Measurements from ENCODE around the gene SLC24A4. TPM values are rescaled to one million over a fixed set of nuclear protein-coding genes. Genes with fewer than 3 reads are reported as not detected.
"Not testable (repeated sequence)": the region's sequence is repeated elsewhere in the genome, so short reads cannot be mapped to it uniquely, and the experiment has no call there.

Gene SLC24A4
- total RNA-seq, 1 experiment from 2014 or later, result 0.02 TPM

DNA sequence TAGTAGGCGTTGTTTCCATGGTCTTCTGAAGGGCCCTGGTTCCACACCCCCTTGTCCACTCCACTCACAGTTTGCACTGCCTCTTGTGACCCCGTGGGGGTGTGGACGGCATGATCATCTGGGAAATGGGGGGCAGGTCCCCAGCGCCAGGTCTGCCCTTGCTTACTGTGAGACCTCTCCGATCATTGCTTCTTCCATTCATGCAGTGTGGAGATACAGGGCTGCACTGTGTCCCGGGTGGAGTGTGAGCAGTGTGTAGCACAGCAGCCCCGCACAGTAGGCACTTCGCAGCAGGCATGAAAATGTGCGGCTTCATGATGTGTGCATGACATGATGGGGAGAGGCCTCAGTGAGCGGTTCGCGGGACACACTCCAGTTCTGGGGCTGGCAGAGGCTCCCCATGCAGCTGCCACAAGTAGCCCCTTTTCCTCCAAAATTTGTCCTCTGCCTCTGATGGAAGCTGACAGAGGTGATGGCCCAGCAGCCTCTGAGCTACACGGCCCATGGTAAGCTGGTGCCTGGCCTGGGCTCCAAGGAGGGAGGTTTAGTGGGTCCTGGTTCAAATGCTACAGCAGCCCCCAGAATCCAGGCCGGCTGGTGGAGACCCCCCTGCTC is 205.6 kb downstream of the SLC24A4 start:
- H3K27ac ChIP-seq, result no peak overlapping the region
- no peak overlapping the region for H3K4me3 ChIP-seq
- no peak for DNase-seq
- H3K36me3 ChIP-seq, result no peaks in the 10 kb centered on the region
- H3K27me3 ChIP-seq, result no peaks in the 10 kb centered on the region
- H3K9me3 ChIP-seq (replicated peaks), result no peaks in the 10 kb centered on the region
- no peaks in the 10 kb centered on the region for H3K4me1 ChIP-seq

DNA sequence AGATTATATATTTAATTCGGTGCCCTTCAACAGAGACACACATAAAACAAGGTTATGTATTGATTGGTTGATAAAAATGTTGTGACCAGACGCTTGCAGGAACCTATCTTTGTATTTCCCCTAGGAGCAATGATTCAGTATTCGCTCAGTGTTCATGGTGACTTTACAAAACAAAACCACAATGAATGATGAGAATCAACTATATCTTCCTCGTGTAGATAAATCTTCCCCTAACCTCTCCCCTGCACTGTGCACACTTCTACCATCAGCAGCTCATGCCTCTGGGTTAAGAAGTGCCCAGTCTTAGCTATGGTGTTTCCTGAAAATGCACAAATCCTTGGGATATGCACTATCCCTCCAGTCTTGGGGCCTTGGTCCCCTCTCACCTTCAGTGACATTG is 206.9 kb downstream of the SLC24A4 start:
- H3K9me3 ChIP-seq (replicated peaks), result no peaks in the 10 kb centered on the region
- H3K4me3 ChIP-seq, result no peak overlapping the region
- no peak overlapping the region for H3K27ac ChIP-seq
- H3K36me3 ChIP-seq, result no peaks in the 10 kb centered on the region
- H3K4me1 ChIP-seq, result no peaks in the 10 kb centered on the region
- no peaks in the 10 kb centered on the region for H3K27me3 ChIP-seq
- DNase-seq, result no peak

DNA sequence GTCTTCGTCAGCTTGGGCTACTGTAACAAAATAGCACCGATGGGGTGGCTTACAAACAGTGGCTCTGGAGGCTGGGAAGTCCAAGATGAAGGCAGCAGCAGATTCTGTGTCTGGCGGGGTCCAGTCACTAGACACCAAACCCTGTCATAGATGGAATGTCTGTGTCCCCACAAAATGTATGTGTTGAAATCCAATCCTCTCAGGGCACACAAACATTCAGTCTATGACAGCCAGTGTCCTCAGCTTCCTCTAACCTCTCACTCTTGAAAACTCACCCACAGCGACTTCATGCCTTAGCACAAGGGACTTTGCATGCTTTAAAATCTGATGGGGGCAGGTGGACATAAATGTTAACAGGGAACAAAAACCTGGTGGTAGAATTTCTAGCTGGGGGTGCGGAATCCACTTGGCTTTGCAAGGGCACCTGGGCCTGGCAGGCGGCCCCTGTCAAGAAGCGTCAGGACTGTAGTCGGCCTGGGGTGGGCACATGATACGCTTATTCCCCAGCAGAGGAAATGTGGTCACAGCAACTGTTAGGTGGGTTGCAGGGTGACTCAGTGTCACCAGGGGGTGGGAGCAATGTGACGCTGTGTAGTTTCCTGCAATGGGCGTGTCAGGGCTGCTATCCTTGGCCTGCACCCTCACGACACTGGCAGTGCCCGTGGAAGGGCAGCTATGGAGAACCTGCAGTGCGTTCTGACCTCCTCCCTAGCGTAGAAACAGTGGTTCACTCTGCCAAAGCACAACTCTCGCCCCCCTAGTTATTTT is 208.3 kb downstream of the SLC24A4 start:
- Histone ChIP-seq H3K27ac (no peak overlapping the region), H3K27me3 (no peaks in the 10 kb centered on the region), H3K36me3 (no peaks in the 10 kb centered on the region), H3K9me3 (replicated peaks) (no peaks in the 10 kb centered on the region), H3K4me3 (no peak overlapping the region), H3K4me1 (no peaks in the 10 kb centered on the region)
- peak in 1 of 2 experiments; percentile 7 for DNase-seq

DNA sequence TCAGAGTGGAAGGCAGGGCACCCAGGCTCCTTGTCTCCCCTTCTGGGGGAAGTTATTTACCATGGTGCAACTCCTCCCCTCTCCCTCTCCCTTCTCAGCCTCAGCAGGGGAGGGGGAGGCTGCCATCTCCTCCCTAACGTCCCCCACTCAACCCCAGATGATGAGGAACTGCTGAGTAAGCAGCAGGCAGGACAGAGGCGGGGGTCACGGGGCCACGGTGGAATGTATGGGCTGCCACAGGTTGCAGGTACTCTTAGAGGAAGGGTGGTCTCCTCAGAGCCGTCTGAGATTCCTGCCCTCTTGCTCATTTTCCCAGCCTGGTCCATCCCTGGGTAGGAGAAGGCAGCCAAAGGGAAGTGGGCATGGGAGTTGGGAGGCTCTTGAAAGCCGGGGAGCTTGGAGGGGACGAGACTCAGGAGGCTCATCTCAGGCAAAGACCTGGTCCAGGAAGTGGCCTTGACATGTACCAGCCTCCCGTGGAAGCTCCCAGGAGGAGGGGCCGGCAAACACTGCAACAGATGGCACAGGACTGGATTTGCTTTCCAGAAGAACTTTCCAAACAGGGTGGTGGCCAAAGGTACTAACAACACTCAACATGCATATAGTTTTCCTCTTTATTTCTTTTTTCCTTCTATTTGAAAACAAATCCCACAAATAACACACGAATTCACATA is 209.7 kb downstream of the SLC24A4 start:
- H3K27ac ChIP-seq, result no peak overlapping the region
- no peaks in the 10 kb centered on the region for H3K27me3 ChIP-seq
- no peak overlapping the region for H3K4me3 ChIP-seq
- H3K4me1 ChIP-seq, result no peaks in the 10 kb centered on the region
- no peaks in the 10 kb centered on the region for H3K36me3 ChIP-seq
- no peaks in the 10 kb centered on the region for H3K9me3 ChIP-seq (replicated peaks)
- no peak for DNase-seq

DNA sequence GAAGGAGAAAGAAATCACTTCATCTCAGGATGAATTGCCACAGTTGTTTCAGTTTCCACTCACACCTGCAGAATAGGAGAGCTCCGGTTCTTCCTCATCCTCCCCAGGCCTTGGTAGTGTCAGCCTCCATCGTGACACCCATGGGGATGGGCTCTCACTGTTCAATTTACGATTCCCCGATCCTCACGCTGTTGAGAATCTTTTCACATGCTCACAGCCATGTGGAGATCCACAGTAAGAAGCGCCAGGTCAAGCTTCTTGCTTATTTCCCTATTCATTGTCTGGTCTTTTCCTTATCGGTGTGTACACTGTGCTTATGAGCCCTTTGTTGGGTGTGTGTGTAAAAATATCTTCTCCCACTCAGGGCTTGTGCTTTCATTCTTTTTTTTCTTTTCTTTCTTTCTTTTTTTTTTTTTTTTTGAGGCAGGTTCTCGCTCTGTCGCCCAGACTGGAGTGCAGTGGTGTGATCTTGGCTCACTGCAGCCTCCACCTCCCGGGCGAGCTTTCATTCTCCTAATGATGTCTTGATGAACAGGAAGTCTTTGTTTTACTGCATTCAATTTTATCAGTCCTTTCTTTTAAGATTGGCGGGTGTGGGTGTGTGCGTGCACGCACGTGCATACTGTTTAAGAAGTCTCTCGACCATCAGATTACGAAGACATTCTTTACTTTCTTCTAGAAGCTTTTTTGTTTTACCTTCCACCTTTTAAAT is 212.1 kb downstream of the SLC24A4 start:
- Histone ChIP-seq H3K36me3 (no peaks in the 10 kb centered on the region), H3K9me3 (replicated peaks) (no peaks in the 10 kb centered on the region), H3K27ac (no peak overlapping the region), H3K4me3 (no peak overlapping the region), H3K27me3 (no peaks in the 10 kb centered on the region), H3K4me1 (no peaks in the 10 kb centered on the region)
- no peak for DNase-seq

DNA sequence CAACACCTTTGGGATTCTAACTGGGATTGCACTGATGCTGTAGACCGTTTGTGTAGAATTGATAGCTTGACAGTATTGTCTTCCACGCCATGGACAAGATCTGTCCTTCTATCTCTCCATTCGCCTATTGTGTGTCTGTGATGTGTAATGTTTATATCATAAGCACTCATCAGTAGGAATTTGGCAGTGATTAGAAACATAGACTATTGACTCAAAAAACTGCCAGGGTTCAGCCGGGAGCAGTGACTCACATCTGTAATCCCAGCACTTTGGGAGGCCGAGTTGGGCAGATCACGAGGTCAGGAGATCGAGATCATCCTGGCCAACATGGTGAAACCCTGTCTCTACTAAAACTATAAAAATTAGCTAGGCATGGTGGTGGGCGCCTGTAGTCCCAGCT is 213.3 kb downstream of the SLC24A4 start:
- H3K4me3 ChIP-seq; H3K9me3 ChIP-seq (replicated peaks); DNase-seq; H3K27ac ChIP-seq; H3K27me3 ChIP-seq; H3K36me3 ChIP-seq; H3K4me1 ChIP-seq: not testable (repeated sequence)

DNA sequence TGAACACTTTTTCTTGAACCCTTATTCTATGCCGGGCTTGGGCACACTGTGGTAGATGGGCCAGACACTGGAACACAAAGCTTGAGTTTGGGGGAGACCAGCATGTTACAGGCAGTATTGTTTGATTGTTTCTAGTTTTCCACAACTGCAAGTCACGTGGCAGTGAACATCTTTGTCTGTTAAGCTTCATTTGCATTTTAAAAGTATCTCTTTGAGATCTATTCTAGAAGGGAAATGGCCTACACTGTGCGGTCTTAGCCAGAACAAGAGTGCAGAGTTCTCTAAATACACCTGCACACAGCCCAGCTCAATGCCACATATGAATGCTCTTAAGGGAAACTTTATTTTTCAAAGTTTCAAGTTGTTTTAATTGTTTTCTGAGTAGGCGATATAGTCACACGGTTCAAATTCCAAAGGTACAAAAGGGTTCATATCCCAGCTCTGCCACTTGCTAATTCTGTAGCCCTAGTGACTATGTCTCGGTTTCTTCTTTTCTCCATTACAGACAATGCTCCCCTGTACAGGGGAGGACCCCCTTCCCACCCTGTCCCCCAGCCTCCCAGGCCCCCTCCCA is 215.5 kb downstream of the SLC24A4 start:
- DNase-seq, result no peak

DNA sequence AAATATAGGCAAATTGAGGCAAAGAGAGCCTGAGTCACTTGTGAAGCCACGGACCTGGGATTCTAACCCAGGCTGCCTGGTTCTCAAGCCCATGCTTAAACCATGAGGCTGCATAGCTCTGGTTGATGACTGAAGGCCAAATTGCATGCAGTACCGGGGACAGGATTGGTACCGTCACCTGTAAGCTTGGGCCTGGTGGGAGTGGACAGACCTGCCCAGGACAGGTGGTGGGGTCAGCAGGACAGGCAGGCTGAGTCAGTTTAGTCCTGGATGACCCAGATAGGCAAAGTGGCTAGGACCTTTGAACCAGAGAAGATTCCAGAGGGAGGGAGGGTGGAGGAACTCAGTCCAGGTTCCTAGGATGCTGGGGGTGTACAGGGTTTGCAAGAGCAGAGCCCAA is 216.5 kb downstream of the SLC24A4 start:
- H3K27ac ChIP-seq, result no peak overlapping the region
- H3K9me3 ChIP-seq (replicated peaks), result no peaks in the 10 kb centered on the region
- H3K27me3 ChIP-seq, result no peaks in the 10 kb centered on the region
- no peak for DNase-seq
- no peak overlapping the region for H3K4me3 ChIP-seq
- H3K36me3 ChIP-seq, result no peaks in the 10 kb centered on the region
- H3K4me1 ChIP-seq, result no peaks in the 10 kb centered on the region

More for the DNA sequence above, 215.5 kb downstream of the SLC24A4 start:
- H3K36me3 ChIP-seq, result no peaks in the 10 kb centered on the region
- no peaks in the 10 kb centered on the region for H3K4me1 ChIP-seq
- H3K9me3 ChIP-seq (replicated peaks), result no peaks in the 10 kb centered on the region
- H3K27ac ChIP-seq, result no peak overlapping the region
- H3K27me3 ChIP-seq, result no peaks in the 10 kb centered on the region
- H3K4me3 ChIP-seq, result no peak overlapping the region

DNA sequence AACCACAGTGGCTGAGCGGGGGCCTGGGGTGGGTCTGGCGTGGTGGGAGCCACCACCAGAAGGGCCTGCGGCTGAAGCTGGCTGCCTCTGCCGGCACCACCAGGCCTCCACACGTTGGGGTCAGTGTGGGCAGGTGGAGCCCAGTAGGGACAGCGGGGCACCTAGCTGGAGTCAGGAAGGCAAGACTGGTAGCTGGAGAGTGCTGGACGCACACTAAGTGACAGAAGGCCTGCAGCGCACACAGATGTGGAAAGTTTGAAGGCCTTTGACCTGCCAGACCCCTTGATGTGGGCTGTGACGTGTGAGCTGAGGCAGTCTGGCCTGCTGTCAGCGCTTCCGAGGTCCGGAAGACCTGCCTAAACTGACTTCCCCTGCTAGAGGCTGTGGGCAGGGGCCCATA is 216.9 kb downstream of the SLC24A4 start:
- Histone ChIP-seq H3K36me3 (no peaks in the 10 kb centered on the region), H3K27ac (no peak overlapping the region)

DNA sequence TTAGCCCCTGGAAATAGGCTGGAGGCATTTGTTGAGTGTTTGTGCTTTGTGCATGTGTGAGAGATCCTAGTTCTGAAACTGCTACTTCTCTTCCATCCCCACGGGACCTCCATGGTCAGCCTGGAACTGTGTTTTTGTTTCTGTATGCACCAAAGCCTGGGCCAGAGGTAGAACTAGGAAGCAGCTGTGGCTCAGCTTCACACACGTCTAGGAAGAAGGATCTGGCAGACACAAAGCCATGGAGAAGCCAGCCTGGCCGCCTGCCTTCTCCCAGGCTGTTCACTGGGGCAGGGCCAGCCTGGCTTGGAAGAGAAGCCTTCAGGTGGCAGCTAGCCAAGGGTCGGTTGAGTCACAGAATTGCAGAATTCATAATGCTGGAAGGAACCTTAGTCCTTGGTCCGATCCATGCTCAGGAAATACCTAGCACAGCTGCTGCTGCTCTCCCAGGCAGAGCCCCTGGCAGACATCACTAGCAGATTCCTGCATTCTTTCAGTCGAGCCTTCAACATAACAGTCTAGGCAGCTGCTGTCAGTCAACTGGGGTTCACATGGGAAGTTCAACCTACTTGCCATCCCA is 217.6 kb downstream of the SLC24A4 start:
- H3K9me3 ChIP-seq (replicated peaks), result no peaks in the 10 kb centered on the region
- no peaks in the 10 kb centered on the region for H3K4me1 ChIP-seq
- H3K27me3 ChIP-seq, result no peaks in the 10 kb centered on the region
- peak; percentile 70 to 74 for DNase-seq
- H3K36me3 ChIP-seq, result no peaks in the 10 kb centered on the region
- no peak overlapping the region for H3K4me3 ChIP-seq
- H3K27ac ChIP-seq, result 0 out of 2 replicates have a peak overlapping the region, but pooled peaks have one; percentile 3

More for the DNA sequence above, 216.9 kb downstream of the SLC24A4 start:
- Histone ChIP-seq H3K27me3 (no peaks in the 10 kb centered on the region), H3K4me1 (no peaks in the 10 kb centered on the region), H3K4me3 (no peak overlapping the region), H3K9me3 (replicated peaks) (no peaks in the 10 kb centered on the region)
- DNase-seq, result no peak

DNA sequence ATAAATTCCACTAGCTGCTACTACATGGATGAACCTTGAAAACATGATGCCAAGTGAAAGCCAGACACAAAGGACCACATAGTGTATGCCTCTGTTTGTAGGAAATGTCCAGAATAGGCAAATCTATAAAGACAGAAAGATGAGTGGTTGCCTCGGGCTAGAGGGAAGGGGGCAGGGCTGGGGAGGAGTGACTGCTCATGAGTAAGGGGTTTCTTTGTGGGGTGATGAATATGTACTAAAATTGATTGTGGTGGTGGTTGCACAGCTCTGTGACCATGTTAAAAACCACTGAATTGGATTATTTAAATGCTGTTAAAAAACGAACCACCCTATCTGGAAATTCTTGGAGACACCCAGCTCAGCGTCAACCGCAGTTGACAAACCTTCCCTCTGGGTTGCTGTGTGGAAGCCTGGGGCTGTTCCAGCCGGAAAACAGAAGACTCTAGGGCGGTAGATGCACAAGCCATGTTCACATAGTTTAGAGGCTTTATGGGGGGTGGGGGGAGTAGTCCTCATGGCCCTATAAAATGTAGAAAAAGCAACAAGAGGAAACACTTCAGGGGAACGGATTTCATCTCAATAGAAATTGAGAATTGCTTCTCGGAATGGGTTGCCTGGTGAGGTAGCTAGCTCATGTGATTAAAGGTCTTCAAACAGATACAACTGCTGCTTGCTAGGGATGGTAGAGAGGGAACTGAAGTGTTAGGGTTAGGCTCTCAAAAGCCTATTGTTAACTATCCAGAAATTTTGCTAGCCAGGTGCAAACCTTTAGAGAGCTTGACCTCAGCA is 220.0 kb downstream of the SLC24A4 start:
- no peak for DNase-seq

DNA sequence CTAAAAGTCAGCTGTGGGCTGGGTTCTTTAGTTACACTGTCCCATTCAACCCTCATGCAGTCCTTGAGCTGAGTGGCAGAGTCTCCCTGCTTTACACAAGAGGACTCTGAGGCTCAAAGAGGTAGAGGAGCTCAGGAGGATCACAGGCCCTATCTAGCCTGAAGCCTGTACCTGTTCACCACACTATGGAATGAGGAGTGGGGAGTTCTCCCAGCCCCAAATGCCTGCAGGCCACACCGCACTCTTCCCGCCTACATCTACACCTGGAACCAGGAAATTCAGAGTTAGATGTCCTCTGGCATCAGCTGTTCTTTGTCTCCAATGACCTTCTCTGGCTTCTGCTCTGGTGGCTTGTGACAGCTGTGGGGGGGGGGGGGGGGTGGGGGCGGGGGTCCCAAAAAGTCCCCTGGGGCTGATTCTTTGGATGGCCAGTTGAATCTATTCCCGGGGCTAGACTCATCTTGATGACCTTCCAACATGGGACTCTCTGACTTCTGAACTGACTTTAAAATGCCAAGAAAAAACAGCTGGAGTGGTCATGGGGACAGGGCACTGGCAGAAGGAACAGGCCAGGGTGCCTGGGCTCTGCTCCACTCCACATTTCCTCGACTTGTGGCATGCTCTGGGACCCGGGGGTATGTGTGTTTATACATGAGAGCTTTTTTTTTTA is 221.2 kb downstream of the SLC24A4 start:
- Histone ChIP-seq H3K27me3 (no peaks in the 10 kb centered on the region), H3K4me1 (no peaks in the 10 kb centered on the region; the same call in 1 of the 2 replicates), H3K4me3 (no peak overlapping the region), H3K36me3 (no peaks in the 10 kb centered on the region), H3K27ac (no peak overlapping the region), H3K9me3 (replicated peaks) (no peaks in the 10 kb centered on the region)
- no peak for DNase-seq

More for the DNA sequence above, 220.0 kb downstream of the SLC24A4 start:
- no peaks in the 10 kb centered on the region; the same call in 1 of the 2 replicates for H3K4me1 ChIP-seq
- H3K27me3 ChIP-seq, result no peaks in the 10 kb centered on the region
- H3K27ac ChIP-seq, result no peak overlapping the region
- no peaks in the 10 kb centered on the region for H3K9me3 ChIP-seq (replicated peaks)
- H3K36me3 ChIP-seq, result no peaks in the 10 kb centered on the region
- H3K4me3 ChIP-seq, result no peak overlapping the region

DNA sequence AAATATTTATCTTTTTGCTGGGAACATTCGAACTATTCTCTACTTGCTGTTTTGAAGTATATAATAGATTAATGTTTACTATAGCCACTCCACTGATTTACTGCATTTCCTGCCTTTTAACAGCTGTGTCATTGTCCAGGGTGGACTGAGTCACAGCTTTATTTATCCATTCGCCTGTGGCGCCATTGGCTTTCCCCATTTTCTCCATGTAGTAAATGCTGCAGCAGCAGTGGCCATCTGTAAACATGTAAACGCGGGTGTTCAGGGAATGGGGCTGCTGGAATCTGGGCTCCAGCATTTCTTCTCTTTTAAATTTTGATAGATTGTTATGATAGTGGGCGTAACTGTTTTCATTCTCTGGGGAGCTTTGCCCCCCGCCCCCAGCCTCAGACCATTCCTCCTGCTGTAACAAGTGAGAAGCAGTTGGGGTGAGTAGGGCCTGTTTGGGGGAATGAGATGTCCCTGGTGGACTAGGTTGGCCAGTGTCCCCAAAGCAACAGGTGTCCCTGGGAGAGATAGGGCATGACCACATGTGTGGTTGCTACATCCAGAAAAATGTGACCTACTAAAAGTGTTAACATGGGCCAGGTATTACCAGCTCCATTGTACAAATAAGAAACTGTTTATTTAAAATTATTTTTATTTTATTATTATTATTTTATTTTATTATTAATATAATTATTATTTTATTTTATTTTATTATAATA is 223.5 kb downstream of the SLC24A4 start:
- H3K27ac ChIP-seq, result no peak overlapping the region
- DNase-seq, result peak in 1 of 2 experiments; percentile 40

More for the DNA sequence above, 223.5 kb downstream of the SLC24A4 start:
- Histone ChIP-seq H3K36me3 (no peaks in the 10 kb centered on the region), H3K9me3 (replicated peaks) (no peaks in the 10 kb centered on the region), H3K27me3 (no peaks in the 10 kb centered on the region), H3K4me1 (no peaks in the 10 kb centered on the region; the same call in 1 of the 2 replicates), H3K4me3 (no peak overlapping the region)
